ENCODE measurements around the gene GH1.

GH1 gene

GRCh38 chr17:63941751-63942150 is 23.1 kb upstream of the GH1 start:
- Histone ChIP-seq H3K4me3 (ENCODE audit: low read depth, low read length) (no peak overlapping the region), H3K4me2 (ENCODE audit: low read length) (no peak overlapping the region), H3K4me1 (peaks cover 3% of the 10 kb centered on the region), H2AFZ (no peak overlapping the region), H3K9ac (no peak overlapping the region), H3K9me3 (ENCODE audit: control insufficient read depth, low read length) (no peaks in the 10 kb centered on the region), H3K27ac (no peak overlapping the region), H3K79me2 (no peaks in the 10 kb centered on the region), H3K36me3 (ENCODE audit: control insufficient read depth, insufficient read depth, low read length) (no peaks in the 10 kb centered on the region), H3K27me3 (ENCODE audit: control insufficient read depth, insufficient read depth, low read length) (no peaks in the 10 kb centered on the region)
- TF ChIP-seq CTCF (IDR thresholded peaks at IDR 0.05): no peak

DNA sequence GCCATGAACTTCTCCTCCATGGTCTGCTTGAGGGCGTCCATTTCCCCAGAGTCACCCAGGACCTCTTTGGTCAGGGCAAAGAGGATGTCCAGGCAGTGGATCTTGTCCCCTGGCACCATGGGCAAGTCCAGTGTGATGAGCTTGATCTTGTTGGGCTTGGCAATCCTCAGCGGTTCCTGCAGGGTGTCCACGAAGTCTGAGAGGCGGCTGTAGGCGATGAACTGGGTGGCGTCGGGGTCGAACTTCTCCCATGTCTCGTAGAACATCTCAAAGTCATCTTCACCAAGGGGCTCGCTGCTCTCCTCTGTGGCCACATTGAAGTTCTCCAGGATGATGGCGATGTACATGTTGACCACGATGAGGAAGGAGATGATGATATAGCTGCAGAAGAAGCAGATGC is 22.5 kb upstream of the GH1 start:
- Histone ChIP-seq H2AFZ (no peak overlapping the region), H3K9ac (no peak overlapping the region), H3K27ac (no peak overlapping the region), H3K4me3 (ENCODE audit: low read depth, low read length) (no peak overlapping the region), H3K4me1 (no peaks in the 10 kb centered on the region), H3K27me3 (ENCODE audit: control insufficient read depth, insufficient read depth, low read length) (no peaks in the 10 kb centered on the region), H3K4me2 (ENCODE audit: low read length) (no peak overlapping the region), H3K36me3 (ENCODE audit: control insufficient read depth, insufficient read depth, low read length) (no peaks in the 10 kb centered on the region), H3K9me3 (ENCODE audit: control insufficient read depth, low read length) (no peaks in the 10 kb centered on the region), H3K79me2 (no peaks in the 10 kb centered on the region)
- TF ChIP-seq CTCF (IDR thresholded peaks at IDR 0.05): no peak

DNA sequence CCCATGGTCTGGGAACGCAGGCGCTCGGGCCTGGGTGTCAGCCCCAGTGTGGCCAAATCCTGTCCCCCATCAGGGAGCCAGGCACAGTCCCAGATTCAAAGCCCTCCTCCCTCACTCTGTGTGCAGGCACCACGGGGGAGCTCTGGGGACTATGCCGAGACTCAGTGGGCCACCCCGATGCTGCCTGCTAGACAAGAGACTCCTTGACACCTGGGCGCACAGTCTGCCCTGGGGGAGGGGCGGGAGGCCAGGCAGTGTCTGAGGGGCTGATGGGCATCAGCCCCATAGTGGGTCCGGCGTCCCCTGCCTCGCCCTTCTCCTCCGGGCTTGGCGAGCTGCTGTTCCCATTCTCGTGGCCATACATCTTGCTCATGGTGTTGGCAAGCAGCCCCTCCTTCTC is 21.9 kb upstream of the GH1 start:
- H3K4me3 ChIP-seq (ENCODE audit: low read depth, low read length): no peak overlapping the region
- no peak overlapping the region for H3K4me2 ChIP-seq (ENCODE audit: low read length)
- TF ChIP-seq CTCF (IDR thresholded peaks at IDR 0.05): no peak
- H3K9me3 ChIP-seq (ENCODE audit: control insufficient read depth, low read length): no peaks in the 10 kb centered on the region
- H3K9ac ChIP-seq: no peak overlapping the region
- no peaks in the 10 kb centered on the region for H3K27me3 ChIP-seq (ENCODE audit: control insufficient read depth, insufficient read depth, low read length)
- H3K4me1 ChIP-seq: no peaks in the 10 kb centered on the region
- no peaks in the 10 kb centered on the region for H3K79me2 ChIP-seq
- H3K27ac ChIP-seq: no peak overlapping the region
- H3K36me3 ChIP-seq (ENCODE audit: control insufficient read depth, insufficient read depth, low read length): no peaks in the 10 kb centered on the region
- no peak overlapping the region for H2AFZ ChIP-seq

DNA sequence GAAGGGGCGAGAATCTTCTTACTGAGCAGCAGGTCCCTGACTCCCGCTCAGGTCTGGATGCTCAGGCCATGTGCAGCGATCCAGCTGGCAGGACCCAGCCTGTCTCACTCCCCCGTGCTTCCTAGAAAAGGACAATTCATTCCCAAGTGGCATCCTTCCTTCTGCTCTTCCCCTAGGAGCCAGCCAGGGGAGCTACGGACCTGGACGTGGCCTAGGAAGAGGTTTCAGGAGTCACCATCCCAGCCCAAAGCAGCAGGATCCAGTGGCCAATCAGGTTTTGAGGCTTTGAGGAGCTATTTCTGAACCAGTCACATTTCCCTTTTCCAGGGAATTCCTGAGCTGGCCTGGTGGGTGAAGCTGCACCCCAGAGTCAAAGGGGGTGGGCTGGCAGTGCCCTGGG is 21.2 kb upstream of the GH1 start:
- no peaks in the 10 kb centered on the region for H3K36me3 ChIP-seq (ENCODE audit: control insufficient read depth, insufficient read depth, low read length)
- no peak overlapping the region for H3K27ac ChIP-seq
- H3K4me3 ChIP-seq (ENCODE audit: low read depth, low read length): no peak overlapping the region
- H3K9ac ChIP-seq: no peak overlapping the region
- no peak overlapping the region for H2AFZ ChIP-seq
- no peaks in the 10 kb centered on the region for H3K4me1 ChIP-seq
- H3K9me3 ChIP-seq (ENCODE audit: control insufficient read depth, low read length): no peaks in the 10 kb centered on the region
- no peak overlapping the region for H3K4me2 ChIP-seq (ENCODE audit: low read length)
- no peaks in the 10 kb centered on the region for H3K27me3 ChIP-seq (ENCODE audit: control insufficient read depth, insufficient read depth, low read length)
- TF ChIP-seq CTCF (IDR thresholded peaks at IDR 0.05): no peak
- no peaks in the 10 kb centered on the region for H3K79me2 ChIP-seq

DNA sequence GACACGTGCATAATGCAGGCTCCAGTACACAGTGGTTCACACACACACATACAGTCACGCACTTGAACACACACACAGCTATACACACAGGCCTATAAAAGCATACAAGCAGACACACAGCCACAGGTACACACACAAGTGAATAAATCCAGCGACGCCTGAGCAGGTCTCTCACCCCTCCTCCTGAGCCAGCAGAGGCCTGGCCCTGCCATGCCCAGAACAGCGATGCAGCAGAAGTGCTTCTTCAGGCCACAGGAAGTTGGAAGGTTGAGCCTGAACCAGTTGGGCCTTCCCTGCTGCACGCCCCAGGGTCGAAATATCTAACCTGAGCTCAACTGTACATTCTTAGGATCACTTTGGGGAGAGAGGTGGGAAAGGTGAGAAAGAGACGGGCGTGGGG is 20.8 kb upstream of the GH1 start:
- no peaks in the 10 kb centered on the region for H3K36me3 ChIP-seq (ENCODE audit: control insufficient read depth, insufficient read depth, low read length)
- H3K4me1 ChIP-seq: no peaks in the 10 kb centered on the region
- no peak overlapping the region for H3K4me3 ChIP-seq (ENCODE audit: low read depth, low read length)
- no peak overlapping the region for H3K4me2 ChIP-seq (ENCODE audit: low read length)
- no peak overlapping the region for H3K9ac ChIP-seq
- TF ChIP-seq CTCF (IDR thresholded peaks at IDR 0.05): no peak
- H3K27me3 ChIP-seq (ENCODE audit: control insufficient read depth, insufficient read depth, low read length): no peaks in the 10 kb centered on the region
- no peak overlapping the region for H3K27ac ChIP-seq
- no peak overlapping the region for H2AFZ ChIP-seq
- H3K9me3 ChIP-seq (ENCODE audit: control insufficient read depth, low read length): no peaks in the 10 kb centered on the region
- H3K79me2 ChIP-seq: no peaks in the 10 kb centered on the region
